ENCODE data around the gene CAB39.

The CAB39 gene

DNA sequence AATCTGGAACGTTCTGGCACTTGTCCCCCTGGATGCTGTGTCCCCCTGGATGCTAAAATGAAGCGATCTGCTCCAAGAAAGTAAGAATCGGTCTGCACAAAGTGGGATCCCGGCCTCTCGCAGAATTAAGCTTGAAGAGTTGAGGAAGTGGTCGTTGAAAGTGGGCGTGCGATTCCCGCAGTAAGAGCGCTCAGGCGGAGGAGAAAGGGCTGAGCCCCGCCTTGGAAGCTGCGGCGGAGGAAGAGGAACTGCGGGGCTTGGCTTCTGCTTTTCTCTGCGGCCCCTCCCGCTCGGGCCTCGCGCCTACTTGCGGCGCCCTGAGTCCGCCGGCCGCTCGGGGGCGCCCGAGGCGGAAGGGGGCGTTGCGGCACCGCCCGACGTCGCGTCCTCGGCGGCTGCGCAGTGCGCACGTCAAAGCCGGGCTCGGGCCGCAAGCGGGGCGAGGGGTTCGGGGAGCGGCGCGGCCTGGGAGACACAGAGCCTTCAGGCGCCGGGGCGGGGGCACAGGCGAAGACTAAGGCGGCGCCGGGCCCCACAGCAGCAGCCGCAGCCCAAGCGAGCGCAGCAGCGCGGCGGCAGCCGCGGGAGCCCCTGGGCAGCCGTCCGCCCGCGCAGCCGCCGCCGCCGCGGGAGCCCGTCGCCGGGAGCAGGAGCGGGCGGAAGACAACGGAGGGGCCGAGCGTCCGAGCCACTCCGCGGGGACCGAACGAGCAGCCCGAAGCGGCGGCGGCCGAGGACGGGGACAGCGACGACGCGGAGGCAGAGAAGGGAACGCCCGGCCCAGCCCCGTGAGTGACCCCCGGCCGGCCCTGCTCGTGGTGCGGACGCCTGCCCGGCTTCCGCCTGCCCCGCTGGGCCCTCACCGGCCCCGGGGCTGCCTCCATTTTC is at the start of gene CAB39:
Gene CAB39, plus strand, starts transcription at position 400 of the 888 bp plus-strand sequence. CDS start 47,160 bp downstream, outside the sequence.
- DNase-seq (ENCODE audit: low spot score): peak; percentile 96
- in situ Hi-C loops (cut with MboI; ENCODE audit: low pct_unique_long_range_greater_than_20kb, low sequenced_read_pairs, unreplicated experiment): no loop called here
- TF ChIP-seq, protein P1, sequence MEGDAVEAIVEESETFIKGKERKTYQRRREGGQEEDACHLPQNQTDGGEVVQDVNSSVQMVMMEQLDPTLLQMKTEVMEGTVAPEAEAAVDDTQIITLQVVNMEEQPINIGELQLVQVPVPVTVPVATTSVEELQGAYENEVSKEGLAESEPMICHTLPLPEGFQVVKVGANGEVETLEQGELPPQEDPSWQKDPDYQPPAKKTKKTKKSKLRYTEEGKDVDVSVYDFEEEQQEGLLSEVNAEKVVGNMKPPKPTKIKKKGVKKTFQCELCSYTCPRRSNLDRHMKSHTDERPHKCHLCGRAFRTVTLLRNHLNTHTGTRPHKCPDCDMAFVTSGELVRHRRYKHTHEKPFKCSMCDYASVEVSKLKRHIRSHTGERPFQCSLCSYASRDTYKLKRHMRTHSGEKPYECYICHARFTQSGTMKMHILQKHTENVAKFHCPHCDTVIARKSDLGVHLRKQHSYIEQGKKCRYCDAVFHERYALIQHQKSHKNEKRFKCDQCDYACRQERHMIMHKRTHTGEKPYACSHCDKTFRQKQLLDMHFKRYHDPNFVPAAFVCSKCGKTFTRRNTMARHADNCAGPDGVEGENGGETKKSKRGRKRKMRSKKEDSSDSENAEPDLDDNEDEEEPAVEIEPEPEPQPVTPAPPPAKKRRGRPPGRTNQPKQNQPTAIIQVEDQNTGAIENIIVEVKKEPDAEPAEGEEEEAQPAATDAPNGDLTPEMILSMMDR (IDR thresholded peaks at IDR 0.05; ENCODE audit: extremely low read depth, insufficient read depth, missing control alignments): peak; percentile 98

- TF ChIP-seq, protein P1 (IDR thresholded peaks at IDR 0.05; ENCODE audit: extremely low read depth, insufficient read depth, missing control alignments): no peak
- no peak for DNase-seq (ENCODE audit: low spot score)
- in situ Hi-C loops (cut with MboI; ENCODE audit: low pct_unique_long_range_greater_than_20kb, low sequenced_read_pairs, unreplicated experiment): no loop called here
Observed at GRCh38 chr2:230664128-230664527, 48.5 kb upstream of the CAB39 start.

DNA sequence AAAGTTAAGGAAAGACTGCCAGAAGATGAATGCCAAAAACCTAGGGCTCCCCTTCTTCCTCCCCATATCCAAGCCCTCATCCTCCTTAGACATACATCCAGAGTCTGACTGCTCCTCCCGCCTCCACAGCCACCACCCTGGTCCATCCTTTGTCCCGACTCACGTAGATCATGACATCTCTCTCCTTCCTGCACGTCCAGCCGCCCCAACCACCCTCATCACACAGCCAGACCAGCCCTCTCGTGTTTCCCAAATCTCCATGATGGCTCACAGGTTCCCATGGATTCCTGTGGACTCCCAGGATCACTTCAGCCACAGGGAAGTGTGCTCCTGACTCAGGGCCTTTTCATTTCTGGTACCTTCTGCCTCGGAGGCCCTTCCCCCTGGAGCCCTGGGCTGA is 47.8 kb upstream of the CAB39 start:
- DNase-seq (ENCODE audit: low spot score): no peak
- TF ChIP-seq, protein P1 (IDR thresholded peaks at IDR 0.05; ENCODE audit: extremely low read depth, insufficient read depth, missing control alignments): no peak
- in situ Hi-C loops (cut with MboI; ENCODE audit: low pct_unique_long_range_greater_than_20kb, low sequenced_read_pairs, unreplicated experiment): no loop called here

- in situ Hi-C loops (cut with MboI; ENCODE audit: low pct_unique_long_range_greater_than_20kb, low sequenced_read_pairs, unreplicated experiment): no loop called here
- no peak for DNase-seq (ENCODE audit: low spot score)
- TF ChIP-seq, protein P1 (IDR thresholded peaks at IDR 0.05; ENCODE audit: extremely low read depth, insufficient read depth, missing control alignments): no peak
Observed at GRCh38 chr2:230665263-230665691, 47.4 kb upstream of the CAB39 start.

DNA sequence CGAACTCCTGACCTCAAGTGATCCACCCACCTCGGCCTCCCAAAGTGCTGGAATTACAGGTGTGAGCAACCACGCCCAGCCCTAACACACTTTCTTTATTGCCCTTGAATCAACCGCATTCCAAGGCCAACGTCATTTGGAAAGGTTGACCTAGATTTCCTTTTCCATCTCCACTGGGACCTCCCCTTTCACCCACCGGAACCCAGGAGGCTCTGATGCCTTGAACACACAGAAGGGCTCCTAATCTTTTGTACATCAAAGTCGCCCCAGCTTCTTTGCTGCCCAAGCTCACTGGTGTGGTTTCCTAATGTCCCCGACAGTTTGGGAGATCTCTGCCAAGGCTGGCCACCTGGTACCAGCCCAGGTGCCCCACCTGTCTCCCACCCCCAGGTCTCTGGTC is 46.2 kb upstream of the CAB39 start:
- in situ Hi-C loops (cut with MboI; ENCODE audit: low pct_unique_long_range_greater_than_20kb, low sequenced_read_pairs, unreplicated experiment): no loop called here
- TF ChIP-seq, protein P1 (IDR thresholded peaks at IDR 0.05; ENCODE audit: extremely low read depth, insufficient read depth, missing control alignments): no peak
- no peak for DNase-seq (ENCODE audit: low spot score)

DNA sequence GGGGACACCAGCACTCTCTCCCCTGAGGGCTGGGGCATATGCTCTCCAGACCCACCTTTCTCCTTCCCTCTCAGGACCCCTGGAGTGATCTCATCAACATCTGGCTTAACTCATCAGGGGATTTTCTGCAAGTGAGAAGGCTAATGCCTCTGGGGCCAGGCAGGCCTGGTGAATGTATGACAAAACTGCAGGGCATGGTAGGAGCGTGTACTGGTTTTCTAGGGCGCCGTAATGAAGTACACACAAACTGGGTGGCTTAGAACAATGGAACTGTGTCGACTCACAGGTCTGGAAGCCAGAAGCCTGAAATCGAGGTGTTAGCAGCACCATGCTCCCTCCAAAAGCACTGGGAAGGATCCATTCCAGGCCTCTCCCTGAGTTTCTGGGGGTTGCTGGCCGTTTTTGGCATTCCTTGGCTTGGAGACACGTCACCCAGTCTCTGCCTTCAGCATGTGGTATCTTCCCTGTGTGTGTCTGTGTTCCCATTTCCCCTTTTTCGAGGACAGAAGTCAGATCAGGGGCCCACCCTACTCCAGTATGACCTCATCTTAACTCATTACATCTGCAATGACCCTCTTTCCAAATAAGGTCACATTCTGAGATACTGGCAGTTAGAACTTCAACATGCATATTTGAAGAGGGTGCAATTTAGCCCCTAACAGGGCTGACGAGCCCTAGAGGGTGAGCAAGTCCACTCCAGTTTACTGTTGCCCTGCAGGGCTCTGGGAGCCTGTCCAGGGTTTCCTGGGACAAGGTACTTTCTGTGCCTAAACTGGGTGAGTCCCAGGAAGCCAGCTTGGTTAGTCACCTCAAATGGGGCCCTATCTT is 45.5 kb upstream of the CAB39 start:
- TF ChIP-seq, protein P1 (IDR thresholded peaks at IDR 0.05; ENCODE audit: extremely low read depth, insufficient read depth, missing control alignments): no peak
- in situ Hi-C loops (cut with MboI; ENCODE audit: low pct_unique_long_range_greater_than_20kb, low sequenced_read_pairs, unreplicated experiment): no loop called here
- DNase-seq (ENCODE audit: low spot score): no peak
